Esophagus (tissue), 2 donors: ENCODE measurements around the gene CNTNAP5. TPM values are rescaled to one million over a fixed set of nuclear protein-coding genes. Genes with fewer than 3 reads are reported as not detected.

Source experiments
- H3K27ac ChIP-seq, 2 donors: one replicate each; pipeline ENCODE4 v1.5.1; 2013; ENCODE audit warnings: low read depth in 2 of 2, mild to moderate bottlenecking in 2 of 2, inconsistent platforms in 1 of 2, low read length in 1 of 2, moderate library complexity in 1 of 2
- H3K27me3 ChIP-seq, 2 donors: one replicate each; pipeline ENCODE4 v1.6.1; 2013; ENCODE audit warnings: low read length in 2 of 2, control low read depth in 1 of 2, mild to moderate bottlenecking in 1 of 2; ENCODE audit not compliant: insufficient read depth in 2 of 2, control insufficient read depth in 1 of 2
- H3K36me3 ChIP-seq, 2 donors: one replicate each; pipeline ENCODE4 v1.6.1; 2013; ENCODE audit warnings: low read length in 1 of 2; ENCODE audit not compliant: control insufficient read depth in 2 of 2, insufficient read depth in 2 of 2
- H3K4me1 ChIP-seq, 2 donors: one replicate each; pipeline ENCODE4 v1.6.1; 2013; ENCODE audit warnings: low read length in 1 of 2; ENCODE audit not compliant: control insufficient read depth in 2 of 2, insufficient read depth in 2 of 2
- H3K4me3 ChIP-seq, 2 donors: one replicate each; pipeline ENCODE4 v1.5.1; 2013; ENCODE audit warnings: low read length in 2 of 2, mild to moderate bottlenecking in 2 of 2, low read depth in 1 of 2, moderate library complexity in 1 of 2
- H3K9me3 ChIP-seq, 2 donors: one replicate each; pipeline ENCODE4 v1.6.1; 2013; ENCODE audit warnings: mild to moderate bottlenecking in 2 of 2, low read depth in 1 of 2, low read length in 1 of 2, moderate library complexity in 1 of 2; ENCODE audit not compliant: control insufficient read depth in 2 of 2, insufficient read depth in 1 of 2
- WGBS, 2 donors: extraction: QIAGEN DNeasy Blood & Tissue Kit; methylation state at CpG; one replicate each; pipeline ENCODE4 v1.1.7; 2013; 5-methylcytosine and 5-hydroxymethylcytosine counted together
- polyA plus RNA-seq, 2 donors: library from polyadenylated mRNA; stranded (reverse); fragments of 200-250 nt; gene quantifications; one replicate each; pipeline ENCODE4 v1.2.3, GENCODE V29; 2013
- donor health status: healthy with polysubstance abuse.
- donor health status: Bipolar disorder and iron deficiency.

Gene CNTNAP5
- polyA plus RNA-seq, 2 donors = not detected

DNA sequence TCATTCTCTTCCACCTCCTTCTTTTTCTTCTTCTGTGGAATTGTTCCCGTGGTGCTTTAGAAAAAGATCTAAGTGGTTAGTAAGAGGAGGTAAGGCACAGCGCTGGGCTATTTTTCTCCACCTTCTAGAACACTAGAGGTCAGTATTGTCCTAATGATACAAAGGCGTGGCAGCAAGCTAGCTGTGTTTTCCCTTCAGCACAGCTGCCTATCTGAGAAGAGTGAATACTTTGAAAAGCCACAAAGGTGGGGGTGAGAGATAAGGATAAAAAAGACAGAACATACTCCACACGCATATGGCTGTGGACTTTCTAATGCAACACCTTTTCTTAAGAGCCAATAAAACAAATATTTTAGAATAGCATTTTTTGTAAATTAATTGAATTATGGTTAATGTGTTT lies 2.1 kb downstream of the CNTNAP5 start:
- Histone ChIP-seq H3K27ac (no peak overlapping the region), H3K27me3 (peaks cover 0 to 11% of the 10 kb centered on the region in 2 donors), H3K36me3 (no peaks in the 10 kb centered on the region), H3K4me1 (peaks cover 3% of the 10 kb centered on the region in 2 donors), H3K4me3 (no peak overlapping the region), H3K9me3 (peaks cover 3 to 13% of the 10 kb centered on the region in 2 donors)
- WGBS, 2 donors = 0 to 3% methylated on average over 4 of the region's 4 CpGs

DNA sequence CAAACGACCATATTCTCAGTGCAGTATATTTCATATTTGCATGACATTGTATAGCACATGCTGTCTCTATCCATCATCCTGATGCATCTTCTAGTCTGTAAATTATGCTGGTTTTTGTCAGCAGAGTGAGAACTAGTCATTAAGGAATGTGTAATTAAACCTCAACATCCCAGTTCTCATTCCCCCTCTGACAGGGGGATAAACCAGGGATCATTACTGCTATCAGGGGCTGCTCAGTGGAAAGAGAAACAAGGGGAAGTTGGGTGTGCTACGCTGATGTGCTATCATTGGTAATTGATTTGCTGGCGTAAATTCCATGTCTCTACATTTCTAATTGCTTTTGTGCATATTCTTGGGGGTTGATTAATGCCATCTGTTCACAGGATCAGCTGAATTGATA lies 7.7 kb downstream of the CNTNAP5 start:
- no peak overlapping the region for H3K27ac ChIP-seq
- no peak overlapping the region for H3K4me3 ChIP-seq
- WGBS, 2 donors = 52 to 60% methylated on average over 3 of the region's 3 CpGs
- no peaks in the 10 kb centered on the region for H3K27me3 ChIP-seq
- H3K9me3 ChIP-seq = no peaks in the 10 kb centered on the region
- no peaks in the 10 kb centered on the region for H3K4me1 ChIP-seq
- H3K36me3 ChIP-seq = no peaks in the 10 kb centered on the region

DNA sequence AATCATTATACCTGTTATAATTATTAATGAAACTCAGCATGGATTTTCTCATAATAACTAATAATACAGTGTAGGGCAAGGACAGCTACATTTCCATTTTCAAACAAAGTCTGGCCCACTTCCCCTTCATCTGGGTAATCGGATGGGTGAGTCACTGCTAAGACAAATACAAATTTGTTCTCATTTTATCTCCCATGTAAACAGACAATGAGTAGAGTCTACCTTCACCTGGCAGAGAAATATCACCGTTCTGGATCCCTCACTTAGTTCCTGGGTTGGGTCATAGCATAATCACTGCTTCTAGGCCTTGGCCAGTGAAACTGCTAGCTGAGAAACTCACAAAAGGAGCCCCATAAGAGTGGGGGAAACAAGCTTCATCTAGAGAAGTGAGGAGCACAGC lies 9.2 kb downstream of the CNTNAP5 start:
- Histone ChIP-seq H3K27ac (no peak overlapping the region), H3K4me3 (no peak overlapping the region), H3K4me1 (no peaks in the 10 kb centered on the region), H3K9me3 (no peaks in the 10 kb centered on the region), H3K36me3 (no peaks in the 10 kb centered on the region), H3K27me3 (no peaks in the 10 kb centered on the region)
- WGBS, 2 donors = 44 to 47% methylated on average over 2 of the region's 2 CpGs

DNA sequence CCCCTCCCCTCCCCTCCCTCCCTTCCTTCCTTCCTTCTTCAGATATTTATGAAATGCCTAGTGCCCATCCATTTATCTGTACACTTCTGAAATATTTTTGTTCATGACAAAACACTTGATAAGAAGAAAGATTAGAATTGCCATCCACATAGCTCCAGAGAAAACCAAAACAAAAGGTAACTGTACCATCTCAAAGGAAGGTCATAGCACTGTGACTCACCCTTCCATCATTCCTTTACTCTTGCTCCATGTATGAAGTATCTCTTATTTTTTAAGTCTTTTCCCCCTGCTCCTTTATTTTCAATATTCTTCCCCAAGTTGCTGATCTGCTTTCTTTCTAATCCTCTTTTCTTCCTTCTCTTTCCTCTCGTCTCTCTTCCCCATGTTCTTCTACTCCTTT lies 9.9 kb downstream of the CNTNAP5 start:
- H3K4me1 ChIP-seq = no peaks in the 10 kb centered on the region
- no peaks in the 10 kb centered on the region for H3K27me3 ChIP-seq
- H3K27ac ChIP-seq = no peak overlapping the region
- H3K4me3 ChIP-seq = no peak overlapping the region
- no peaks in the 10 kb centered on the region for H3K36me3 ChIP-seq
- 83 to 84% methylated on average over 1 of the region's 1 CpG for WGBS, 2 donors
- H3K9me3 ChIP-seq = no peaks in the 10 kb centered on the region

DNA sequence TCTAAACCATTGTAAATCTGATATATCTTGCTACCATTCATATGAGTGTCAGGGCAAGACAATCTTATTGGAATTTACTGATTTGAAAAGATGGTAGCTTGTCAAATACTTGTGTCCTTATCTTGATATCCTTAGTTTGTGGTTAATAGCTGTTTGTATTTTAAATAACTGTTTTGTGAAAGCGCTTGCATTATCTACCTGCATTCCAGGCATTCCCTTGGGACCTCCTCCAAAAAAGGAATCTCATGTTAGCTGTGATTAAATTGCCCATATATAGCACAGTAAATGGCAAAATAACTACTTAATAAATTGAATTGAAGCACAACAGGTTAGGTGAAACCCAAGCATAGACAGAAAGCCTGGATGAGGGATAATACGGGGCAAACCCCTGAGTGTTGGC lies 13.9 kb downstream of the CNTNAP5 start:
- H3K36me3 ChIP-seq = no peaks in the 10 kb centered on the region
- H3K27me3 ChIP-seq = no peaks in the 10 kb centered on the region
- H3K4me1 ChIP-seq = no peaks in the 10 kb centered on the region
- H3K27ac ChIP-seq = no peak overlapping the region
- no peaks in the 10 kb centered on the region for H3K9me3 ChIP-seq
- 37 to 41% methylated on average over 2 of the region's 2 CpGs for WGBS, 2 donors
- no peak overlapping the region for H3K4me3 ChIP-seq

DNA sequence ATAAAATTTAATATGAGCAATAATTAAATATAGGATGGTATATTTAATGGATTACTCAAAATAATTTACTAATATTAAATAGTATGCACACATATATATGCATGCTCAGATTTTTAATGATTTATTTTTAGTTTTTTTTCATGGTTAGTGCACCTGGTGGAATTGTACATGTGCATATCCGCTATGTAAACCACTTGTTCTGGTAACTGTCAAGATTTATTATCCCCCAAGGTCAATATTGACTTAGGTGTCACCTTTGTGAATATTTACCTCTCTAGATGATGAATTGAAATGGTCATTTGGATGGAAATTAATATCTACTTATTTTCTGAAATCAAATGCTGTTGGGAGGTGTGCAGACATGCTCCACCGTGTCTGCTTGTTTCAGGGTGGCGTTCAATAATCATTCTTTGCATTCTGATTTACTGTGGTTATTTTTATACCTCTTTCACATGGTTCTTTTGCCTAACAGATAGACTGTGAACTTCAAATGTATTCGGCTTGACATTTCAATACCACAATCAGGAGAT lies 14.7 kb downstream of the CNTNAP5 start:
- H3K4me1 ChIP-seq = no peaks in the 10 kb centered on the region
- H3K27me3 ChIP-seq = no peaks in the 10 kb centered on the region
- H3K9me3 ChIP-seq = no peaks in the 10 kb centered on the region
- H3K36me3 ChIP-seq = no peaks in the 10 kb centered on the region
- WGBS, 2 donors = 48 to 52% methylated on average over 4 of the region's 4 CpGs
- no peak overlapping the region for H3K27ac ChIP-seq
- H3K4me3 ChIP-seq = no peak overlapping the region

DNA sequence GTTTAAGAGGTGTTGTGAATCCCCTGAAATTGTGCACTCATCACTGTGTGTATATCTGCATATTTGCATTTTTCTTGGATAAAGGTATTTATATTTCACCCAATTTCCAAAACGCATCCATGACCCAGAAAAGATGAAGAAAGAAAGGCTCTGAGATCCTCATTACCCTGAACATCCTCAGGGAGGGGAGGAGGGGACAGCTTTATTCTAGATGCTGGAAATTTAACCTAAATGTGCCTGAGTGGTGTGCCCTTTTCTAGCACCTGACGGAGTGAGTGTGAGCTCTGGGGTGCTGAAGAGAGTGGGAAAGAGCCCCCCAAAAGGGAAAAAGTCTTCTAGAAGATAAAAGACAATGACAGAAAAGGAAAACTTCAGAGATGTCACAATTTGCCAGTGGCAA lies 20.8 kb downstream of the CNTNAP5 start:
- Histone ChIP-seq H3K4me3 (no peak overlapping the region), H3K36me3 (no peaks in the 10 kb centered on the region), H3K9me3 (no peaks in the 10 kb centered on the region), H3K27me3 (no peaks in the 10 kb centered on the region), H3K27ac (no peak overlapping the region), H3K4me1 (no peaks in the 10 kb centered on the region)
- 74 to 82% methylated on average over 2 of the region's 2 CpGs for WGBS, 2 donors

DNA sequence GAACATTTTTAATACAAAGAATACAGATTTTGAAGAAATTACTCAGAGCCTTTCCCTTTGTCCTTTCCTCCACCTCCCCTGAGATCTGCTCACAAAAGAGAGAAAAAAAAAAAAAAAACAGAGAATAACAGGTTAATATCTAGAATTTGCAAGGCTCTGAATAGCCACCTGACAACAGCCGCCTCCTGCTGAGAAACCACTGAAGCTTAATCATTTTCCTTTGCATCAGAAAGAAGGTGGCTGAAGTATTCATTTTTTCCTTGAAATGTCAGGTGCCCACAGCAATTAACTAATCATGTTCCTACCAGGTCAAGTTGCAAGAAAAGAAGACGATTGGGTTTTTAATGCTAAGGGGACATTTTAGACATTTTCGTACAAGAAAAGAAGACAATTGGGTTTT lies 21.2 kb downstream of the CNTNAP5 start:
- H3K4me1 ChIP-seq = no peaks in the 10 kb centered on the region
- H3K27ac ChIP-seq = no peak overlapping the region
- 73 to 75% methylated on average over 3 of the region's 3 CpGs for WGBS, 2 donors
- no peak overlapping the region for H3K4me3 ChIP-seq
- H3K36me3 ChIP-seq = no peaks in the 10 kb centered on the region
- no peaks in the 10 kb centered on the region for H3K9me3 ChIP-seq
- no peaks in the 10 kb centered on the region for H3K27me3 ChIP-seq

DNA sequence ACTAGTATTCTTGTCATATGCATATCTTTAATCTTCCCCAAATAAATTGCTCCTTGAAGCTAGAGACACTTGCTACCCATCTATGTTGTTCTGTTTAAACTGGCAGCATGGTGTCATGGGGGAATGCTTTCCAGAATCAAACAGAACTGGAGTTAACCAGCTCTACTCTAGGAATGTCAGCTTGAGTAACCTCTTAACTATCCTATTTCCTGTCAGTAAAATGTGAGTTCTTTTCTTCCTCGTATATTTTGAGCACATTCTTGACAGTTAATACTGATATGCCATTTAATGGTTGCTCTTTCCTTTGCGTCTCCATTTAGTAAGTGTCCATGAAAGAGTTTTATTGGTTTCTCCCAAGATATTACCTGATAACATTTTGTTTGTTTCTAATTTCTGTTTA lies 23.0 kb downstream of the CNTNAP5 start:
- Histone ChIP-seq H3K4me1 (no peaks in the 10 kb centered on the region), H3K36me3 (no peaks in the 10 kb centered on the region), H3K4me3 (no peak overlapping the region), H3K9me3 (no peaks in the 10 kb centered on the region), H3K27ac (no peak overlapping the region), H3K27me3 (no peaks in the 10 kb centered on the region)
- WGBS, 2 donors = 57 to 74% methylated on average over 2 of the region's 2 CpGs

DNA sequence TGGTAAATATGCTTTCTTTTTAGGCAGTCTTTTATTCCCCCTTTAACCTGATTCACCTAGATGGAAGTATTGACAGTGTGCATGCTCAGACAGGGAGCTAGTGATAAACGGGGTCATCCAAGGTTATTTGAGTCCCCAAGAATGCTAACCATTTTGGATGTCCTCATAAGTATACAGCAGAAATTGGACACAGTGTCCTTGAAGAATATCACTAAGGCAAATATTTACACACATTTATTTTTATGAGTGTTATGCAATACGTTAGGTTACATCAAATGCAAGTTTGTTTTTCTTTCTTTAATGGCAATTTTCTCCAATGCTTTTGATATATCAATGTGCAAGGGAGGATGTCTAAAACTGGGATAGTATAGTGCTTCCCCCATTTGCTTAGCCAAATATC lies 23.6 kb downstream of the CNTNAP5 start:
- no peaks in the 10 kb centered on the region for H3K4me1 ChIP-seq
- H3K27me3 ChIP-seq = no peaks in the 10 kb centered on the region
- no peaks in the 10 kb centered on the region for H3K9me3 ChIP-seq
- H3K27ac ChIP-seq = no peak overlapping the region
- H3K4me3 ChIP-seq = no peak overlapping the region
- no peaks in the 10 kb centered on the region for H3K36me3 ChIP-seq
- 49 to 63% methylated on average over 2 of the region's 2 CpGs for WGBS, 2 donors
